H9 (cell line): Measurements from ENCODE around the gene PKIB. TPM values are rescaled to one million over a fixed set of nuclear protein-coding genes. Genes with fewer than 3 reads are reported as not detected.

ENCODE experiments used
- DNase-seq: peaks from one replicate; pipeline ENCODE4 v3.0.0-alpha.2; 2017
- H2AFZ ChIP-seq: one replicate; pipeline ENCODE4 v1.6.1; 2013; ENCODE audit warnings: mild to moderate bottlenecking, low read length, control low read depth, moderate library complexity
- H2AK5ac ChIP-seq: 2 replicates; pipeline ENCODE4 v1.6.1; 2013; ENCODE audit warnings: low read length, control low read depth, mixed read lengths; ENCODE audit not compliant: insufficient read length
- H2BK120ac ChIP-seq: one replicate; pipeline ENCODE4 v1.6.1; 2013; ENCODE audit warnings: low read depth, mild to moderate bottlenecking, low read length, control low read depth, inconsistent platforms; ENCODE audit not compliant: poor library complexity, severe bottlenecking
- H2BK12ac ChIP-seq: 2 replicates; pipeline ENCODE4 v1.6.1; 2013; ENCODE audit warnings: low read length, control low read depth, mixed read lengths, low read depth; ENCODE audit not compliant: insufficient read length
- H2BK15ac ChIP-seq: 2 replicates; pipeline ENCODE4 v1.6.1; 2013; ENCODE audit warnings: low read depth, low read length, control low read depth
- H2BK20ac ChIP-seq: one replicate; pipeline ENCODE4 v1.6.1; 2013; ENCODE audit warnings: low read depth, mild to moderate bottlenecking, low read length, control low read depth, inconsistent platforms; ENCODE audit not compliant: poor library complexity, severe bottlenecking
- H2BK5ac ChIP-seq: 2 replicates; pipeline ENCODE4 v1.6.1; 2013; ENCODE audit warnings: low read length, control low read depth, mixed read lengths; ENCODE audit not compliant: insufficient read length
- H3K14ac ChIP-seq: 2 replicates; pipeline ENCODE4 v1.6.1; 2013; ENCODE audit warnings: low read length, control low read depth; ENCODE audit not compliant: insufficient read depth
- H3K18ac ChIP-seq: 2 replicates; pipeline ENCODE4 v1.6.1; 2013; ENCODE audit warnings: low read depth, mild to moderate bottlenecking, mixed read lengths, low read length, control low read depth; ENCODE audit not compliant: insufficient read length
- H3K23ac ChIP-seq: 2 replicates; pipeline ENCODE4 v1.6.1; 2013; ENCODE audit warnings: low read length, control low read depth, mixed read lengths, low read depth; ENCODE audit not compliant: insufficient read length
- H3K23me2 ChIP-seq: 2 replicates; pipeline ENCODE4 v1.6.1; 2013; ENCODE audit warnings: low read depth, mild to moderate bottlenecking, mixed read lengths, low read length, control low read depth; ENCODE audit not compliant: insufficient read length, poor library complexity, severe bottlenecking
- H3K27ac ChIP-seq: 2 replicates; pipeline ENCODE4 v1.5.1; 2013; ENCODE audit warnings: low read length, control low read depth, mixed read lengths, low read depth; ENCODE audit not compliant: insufficient read length
- H3K27me3 ChIP-seq: 2 replicates; pipeline ENCODE4 v1.6.1; 2013; ENCODE audit warnings: low read length, control low read depth, inconsistent platforms; ENCODE audit not compliant: insufficient read depth
- H3K4ac ChIP-seq: 2 replicates; pipeline ENCODE4 v1.6.1; 2013; ENCODE audit warnings: low read depth, mild to moderate bottlenecking, control low read depth, inconsistent platforms, low read length, moderate library complexity
- H3K4me1 ChIP-seq: 2 replicates; pipeline ENCODE4 v1.6.1; 2013; ENCODE audit warnings: low read length, control low read depth, inconsistent platforms; ENCODE audit not compliant: insufficient read depth
- H3K4me2 ChIP-seq: 2 replicates; pipeline ENCODE4 v1.6.1; 2013; ENCODE audit warnings: low read length, control low read depth, mixed read lengths; ENCODE audit not compliant: insufficient read length, insufficient read depth
- H3K56ac ChIP-seq: 2 replicates; pipeline ENCODE4 v1.6.1; 2013; ENCODE audit warnings: low read depth, mild to moderate bottlenecking, mixed read lengths, low read length, control low read depth; ENCODE audit not compliant: insufficient read length
- H3K79me1 ChIP-seq: 2 replicates; pipeline ENCODE4 v1.6.1; 2013; ENCODE audit warnings: low read depth, mild to moderate bottlenecking, moderate library complexity, low read length, control low read depth, inconsistent platforms; ENCODE audit not compliant: insufficient read depth, poor library complexity, severe bottlenecking
- H3K79me2 ChIP-seq: 2 replicates; pipeline ENCODE4 v1.6.1; 2013; ENCODE audit warnings: low read length, control low read depth, inconsistent platforms; ENCODE audit not compliant: insufficient read depth
- H3K9ac ChIP-seq: 2 replicates; pipeline ENCODE4 v1.6.1; 2013; ENCODE audit warnings: low read length, control low read depth, mixed read lengths; ENCODE audit not compliant: insufficient read length; ENCODE audit errors: extremely low read depth
- H3K9me3 ChIP-seq: one replicate; pipeline ENCODE4 v1.6.1; 2013; ENCODE audit warnings: low read depth, low read length, inconsistent platforms; ENCODE audit not compliant: control insufficient read depth
- H3T11ph ChIP-seq: one replicate; pipeline ENCODE4 v1.6.1; 2013; ENCODE audit warnings: mild to moderate bottlenecking, low read length, control low read depth, inconsistent platforms
- H4K20me1 ChIP-seq: one replicate; pipeline ENCODE4 v1.6.1; 2013; ENCODE audit not compliant: control insufficient read depth, insufficient read length, insufficient read depth
- H4K5ac ChIP-seq: 2 replicates; pipeline ENCODE4 v1.6.1; 2013; ENCODE audit warnings: low read depth, mild to moderate bottlenecking, mixed read lengths, low read length, control low read depth; ENCODE audit not compliant: insufficient read length
- H4K8ac ChIP-seq: replicated peaks from 2 replicates; pipeline ENCODE4 v1.6.1; 2013; ENCODE audit warnings: low read length, control low read depth, mixed read lengths, low read depth; ENCODE audit not compliant: insufficient read length
- H4K91ac ChIP-seq: 2 replicates; pipeline ENCODE4 v1.6.1; 2013; ENCODE audit warnings: low read depth, mild to moderate bottlenecking, moderate library complexity, mixed read lengths, low read length, control low read depth; ENCODE audit not compliant: insufficient read length
- H3K27ac Mint-ChIP-seq, 3 experiments: 2 replicates in 2 of 3; 3 replicates in 1 of 3; pipeline ENCODE4 v1.8.0; 2020 to 2021; ENCODE audit warnings: mixed read lengths in 3 of 3, mild to moderate bottlenecking in 1 of 3, moderate library complexity in 1 of 3
- H3K27me3 Mint-ChIP-seq: 2 replicates; pipeline ENCODE4 v1.8.0; 2021; ENCODE audit warnings: low read depth, mild to moderate bottlenecking, moderate library complexity, mixed read lengths
- H3K36me3 Mint-ChIP-seq, 3 experiments: 2 replicates in 2 of 3; 3 replicates in 1 of 3; pipeline ENCODE4 v1.8.0; 2020 to 2021; ENCODE audit warnings: low read depth in 3 of 3, mixed read lengths in 3 of 3; ENCODE audit not compliant: insufficient read depth in 1 of 3
- H3K4me1 Mint-ChIP-seq, 2 experiments: 2 replicates each; pipeline ENCODE4 v1.8.0; 2020; ENCODE audit warnings: mixed read lengths in 2 of 2
- H3K4me3 Mint-ChIP-seq, 2 experiments: 2 replicates in 1 of 2; 3 replicates in 1 of 2; pipeline ENCODE4 v1.8.0; 2020 to 2021; ENCODE audit warnings: mild to moderate bottlenecking in 2 of 2, mixed read lengths in 2 of 2, moderate library complexity in 1 of 2
- H3K9me3 Mint-ChIP-seq, 2 experiments: 2 replicates in 1 of 2; 3 replicates in 1 of 2; pipeline ENCODE4 v1.8.0; 2020; ENCODE audit warnings: mild to moderate bottlenecking in 2 of 2, mixed read lengths in 2 of 2, moderate library complexity in 1 of 2
- CTCF ChIP-seq: fragments of 200-600 bp; sonication (generic); conservative IDR thresholded peaks from 3 replicates; pipeline ENCODE4 v1.8.0; 2021; ENCODE audit warnings: antibody characterized with exemption, mild to moderate bottlenecking
- WGBS: extraction: QIAGEN DNeasy Blood & Tissue Kit; methylation state at CpG from one replicate; pipeline ENCODE4 v1.1.7; 2013; ENCODE audit warnings: missing lambda C conversion rate, low lambda C conversion rate, mixed read lengths; ENCODE audit not compliant: insufficient read length; ENCODE audit errors: extremely low coverage; 5-methylcytosine and 5-hydroxymethylcytosine counted together
- total RNA-seq: library from RNA; stranded (reverse); gene quantifications from 2 replicates; pipeline ENCODE4 v1.2.1, GENCODE V29; 2021

Gene PKIB
- total RNA-seq, 1 experiment from 2014 or later = 46.5 TPM

DNA sequence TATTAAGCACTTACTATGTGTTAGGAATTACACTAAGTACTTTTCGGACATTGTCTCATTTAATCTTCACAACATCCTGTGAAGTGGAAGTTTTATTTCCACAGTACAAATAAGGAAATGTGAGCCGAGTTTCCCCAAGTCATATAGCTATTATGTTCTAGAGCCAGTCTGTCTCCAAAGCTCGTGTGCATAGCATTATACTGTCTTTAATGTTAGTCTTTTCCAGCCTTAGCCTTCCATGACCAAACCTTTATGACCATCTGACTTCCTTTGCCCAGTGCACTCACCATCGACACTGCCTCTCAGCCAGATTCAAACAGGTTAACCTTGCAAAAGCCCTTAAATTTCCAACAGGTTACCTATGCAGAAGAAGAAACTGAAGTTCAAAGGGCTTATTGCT lies 55.7 kb downstream of the PKIB start:
- Histone ChIP-seq H4K20me1 (no peaks in the 10 kb centered on the region), H3K56ac (no peak overlapping the region), H3K4me1 (no peaks in the 10 kb centered on the region), H4K91ac (no peak overlapping the region), H2BK120ac (no peak overlapping the region), H3K9ac (no peak overlapping the region), H3K18ac (no peak overlapping the region), H3K23ac (no peak overlapping the region), H3K9me3 (no peaks in the 10 kb centered on the region), H3K27me3 (no peaks in the 10 kb centered on the region), H3K79me1 (no peaks in the 10 kb centered on the region), H3K79me2 (no peaks in the 10 kb centered on the region), H2BK20ac (no peak overlapping the region), H4K8ac (no peak overlapping the region), H2BK5ac (no peak overlapping the region), H2BK12ac (no peak overlapping the region), H3K4ac (no peak overlapping the region), H2BK15ac (no peak overlapping the region), H3K14ac (no peak overlapping the region), H3K27ac (no peak overlapping the region), H2AK5ac (no peak overlapping the region), H4K5ac (no peak overlapping the region), H3K23me2 (no peaks in the 10 kb centered on the region), H3K4me2 (no peak overlapping the region), H3T11ph (no peak overlapping the region), H2AFZ (no peak overlapping the region)
- Mint-ChIP-seq H3K9me3 (no peaks in the 10 kb centered on the region), H3K36me3 (0 out of 7 replicates have a peak, but pooled peaks cover 0 to 1% (median 0%) of the 10 kb centered on the region in 3 experiments), H3K27ac (no peak overlapping the region), H3K4me1 (no peaks in the 10 kb centered on the region), H3K4me3 (no peak overlapping the region), H3K27me3 (no peaks in the 10 kb centered on the region)
- TF ChIP-seq CTCF = no peak
- DNase-seq = no peak
- no CpG with 5 or more reads among the region's 4 CpGs for WGBS
